ENCODE results near the gene DIPK1A. TPM values are rescaled to one million over a fixed set of nuclear protein-coding genes. Genes with fewer than 3 reads are reported as not detected.
A peak's percentile ranks its signal among the peaks of the same experiment; 100 is the strongest.

DIPK1A gene
- total RNA-seq, 1 experiment from 2014 or later = 4.8 TPM

- ChIA-PET POLR2A (no interaction called here), CTCF (interaction anchor here (0.7 to 4.0 kb wide), 8 partner anchors 18 to 203 kb away, joined by 3 to 38 read pairs (median 4); partner anchors contain the start of gene DIPK1A)
- no peak for ATAC-seq
- TF ChIP-seq RORB (CRISPR knock-in tag; IDR thresholded peaks at IDR 0.05) = no peak
- TF ChIP-seq NR1H2 (CRISPR knock-in tag; IDR thresholded peaks at IDR 0.05) = no peak
- no peak for TF ChIP-seq ATF6 (CRISPR knock-in tag; IDR thresholded peaks at IDR 0.05)
- TF ChIP-seq CDX4 (CRISPR knock-in tag; IDR thresholded peaks at IDR 0.05; ENCODE audit: borderline replicate concordance) = no peak
- no peak for TF ChIP-seq USF1 (CRISPR knock-in tag; IDR thresholded peaks at IDR 0.05)
- TF ChIP-seq NFYB (CRISPR knock-in tag; conservative IDR thresholded peaks at IDR 0.05; ENCODE audit: low read depth) = no peak
- TF ChIP-seq KAT7 (CRISPR knock-in tag; IDR thresholded peaks at IDR 0.05; ENCODE audit: borderline replicate concordance) = no peak
- Mint-ChIP-seq H3K36me3 (no peaks in the 10 kb centered on the region), H3K4me3 (no peak overlapping the region), H3K4me1 (no peaks in the 10 kb centered on the region), H3K27me3 (ENCODE audit: low read depth) (no peaks in the 10 kb centered on the region), H3K27ac (no peak overlapping the region), H3K9me3 (no peaks in the 10 kb centered on the region)
- no peak for DNase-seq (ENCODE audit: low spot score)
These were observed 101.7 kb downstream of the DIPK1A start for GRCh38 chr1:92859400-92860039.

GRCh38 chr1:92858564-92859399 is 102.5 kb downstream of the DIPK1A start:
- no peak overlapping the region for H3K4me3 Mint-ChIP-seq
- CTCF ChIA-PET = interaction anchor here (0.7 to 4.0 kb wide), 6 partner anchors 18 to 203 kb away, joined by 3 to 38 read pairs (median 8); partner anchors contain the start of gene DIPK1A
- no peak for TF ChIP-seq GRHL2 (CRISPR knock-in tag; IDR thresholded peaks at IDR 0.05; ENCODE audit: insufficient replicate concordance, severe bottlenecking)
- TF ChIP-seq CTCF (IDR thresholded peaks at IDR 0.05) = peak; percentile 79
- TF ChIP-seq TP53 (CRISPR knock-in tag; IDR thresholded peaks at IDR 0.05) = no peak
- TF ChIP-seq MXD4 (CRISPR knock-in tag; IDR thresholded peaks at IDR 0.05; ENCODE audit: borderline replicate concordance) = no peak
- TF ChIP-seq SMAD3 (CRISPR knock-in tag; IDR thresholded peaks at IDR 0.05; ENCODE audit: borderline replicate concordance) = no peak
- H3K36me3 Mint-ChIP-seq = no peaks in the 10 kb centered on the region
- no peaks in the 10 kb centered on the region for H3K27me3 Mint-ChIP-seq (ENCODE audit: low read depth)
- no peaks in the 10 kb centered on the region for H3K4me1 Mint-ChIP-seq
- POLR2A ChIA-PET = interaction anchor here (0.5 kb wide), 1 partner anchor 131 kb away, joined by 3 read pairs; no protein-coding TSS in a partner anchor
- DNase-seq (ENCODE audit: low spot score) (peak; percentile 41), ATAC-seq (peak; percentile 85)
- no peak overlapping the region for H3K27ac Mint-ChIP-seq
- H3K9me3 Mint-ChIP-seq = no peaks in the 10 kb centered on the region

- POLR2A ChIA-PET = interaction anchor here (0.5 kb wide), 1 partner anchor 132 kb away, joined by 3 read pairs; no protein-coding TSS in a partner anchor
- no peak overlapping the region for H3K4me3 Mint-ChIP-seq
These were observed 103.4 kb downstream of the DIPK1A start for GRCh38 chr1:92857817-92858216.

More at GRCh38 chr1:92857817-92858216, 103.4 kb downstream of the DIPK1A start:
- no peaks in the 10 kb centered on the region for H3K9me3 Mint-ChIP-seq
- no peak overlapping the region for H3K27ac Mint-ChIP-seq
- DNase-seq (ENCODE audit: low spot score) (no peak), ATAC-seq (no peak)
- no peaks in the 10 kb centered on the region for H3K4me1 Mint-ChIP-seq
- TF ChIP-seq HMGA2 (CRISPR knock-in tag; IDR thresholded peaks at IDR 0.05) = no peak
- no peaks in the 10 kb centered on the region for H3K27me3 Mint-ChIP-seq (ENCODE audit: low read depth)
- no peaks in the 10 kb centered on the region for H3K36me3 Mint-ChIP-seq
- CTCF ChIA-PET = interaction anchor here (2.2 to 4.0 kb wide), 3 partner anchors 103 to 204 kb away, joined by 12 to 38 read pairs (median 19); partner anchors contain the start of gene DIPK1A
